DND-41 (cell line): ENCODE data around the gene COA1.

Experiments used
- EZH2 ChIP-seq: IDR thresholded peaks from 3 replicates; pipeline ENCODE4 v1.6.1; 2012; ENCODE audit warnings: borderline replicate concordance, low read depth, mild to moderate bottlenecking, moderate library complexity, low read length, inconsistent platforms; ENCODE audit not compliant: severe bottlenecking
- TF ChIP-seq, protein P1 (sequence below): IDR thresholded peaks from 2 replicates; pipeline ENCODE4 v1.5.1; 2012; ENCODE audit warnings: borderline replicate concordance, low read length, moderate library complexity, mild to moderate bottlenecking; ENCODE audit not compliant: poor library complexity, severe bottlenecking; ENCODE audit errors: extremely low read depth

DNA sequence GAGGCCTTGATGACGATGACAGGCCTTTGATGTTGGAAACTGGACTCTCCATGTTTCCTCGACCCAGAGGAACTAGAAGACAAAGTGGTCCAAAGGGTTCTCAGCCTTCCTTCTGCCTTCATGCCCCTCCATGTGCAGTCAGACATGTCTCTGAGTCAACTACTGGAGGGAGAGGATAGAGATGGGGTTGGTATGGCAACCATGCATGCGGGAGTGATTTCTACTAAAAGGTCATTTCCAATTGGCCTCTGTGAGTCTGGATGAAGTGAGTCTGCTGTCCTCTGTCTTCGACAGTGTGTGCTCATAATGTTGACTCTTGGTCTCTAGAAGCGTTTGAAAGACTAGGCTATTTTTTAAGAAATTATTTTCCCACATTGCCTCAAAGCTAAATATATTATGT lies 117.2 kb downstream of the COA1 start:
- no peak for TF ChIP-seq EZH2
- TF ChIP-seq, protein P1, sequence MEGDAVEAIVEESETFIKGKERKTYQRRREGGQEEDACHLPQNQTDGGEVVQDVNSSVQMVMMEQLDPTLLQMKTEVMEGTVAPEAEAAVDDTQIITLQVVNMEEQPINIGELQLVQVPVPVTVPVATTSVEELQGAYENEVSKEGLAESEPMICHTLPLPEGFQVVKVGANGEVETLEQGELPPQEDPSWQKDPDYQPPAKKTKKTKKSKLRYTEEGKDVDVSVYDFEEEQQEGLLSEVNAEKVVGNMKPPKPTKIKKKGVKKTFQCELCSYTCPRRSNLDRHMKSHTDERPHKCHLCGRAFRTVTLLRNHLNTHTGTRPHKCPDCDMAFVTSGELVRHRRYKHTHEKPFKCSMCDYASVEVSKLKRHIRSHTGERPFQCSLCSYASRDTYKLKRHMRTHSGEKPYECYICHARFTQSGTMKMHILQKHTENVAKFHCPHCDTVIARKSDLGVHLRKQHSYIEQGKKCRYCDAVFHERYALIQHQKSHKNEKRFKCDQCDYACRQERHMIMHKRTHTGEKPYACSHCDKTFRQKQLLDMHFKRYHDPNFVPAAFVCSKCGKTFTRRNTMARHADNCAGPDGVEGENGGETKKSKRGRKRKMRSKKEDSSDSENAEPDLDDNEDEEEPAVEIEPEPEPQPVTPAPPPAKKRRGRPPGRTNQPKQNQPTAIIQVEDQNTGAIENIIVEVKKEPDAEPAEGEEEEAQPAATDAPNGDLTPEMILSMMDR: no peak
